ENCODE data around the gene MRPL38. TPM values are rescaled to one million over a fixed set of nuclear protein-coding genes. Genes with fewer than 3 reads are reported as not detected.

Gene MRPL38
- total RNA-seq, 1 experiment from 2014 or later: 108 TPM

GRCh38 chr17:75925103-75925502 is 20.4 kb upstream of the MRPL38 start:
- no peaks in the 10 kb centered on the region for H3K27me3 Mint-ChIP-seq (ENCODE audit: low read depth)
- Histone ChIP-seq H2BK15ac (ENCODE audit: low read depth, low read length) (no peak overlapping the region), H3K23ac (ENCODE audit: insufficient read length, low read depth, low read length) (no peak overlapping the region), H4K20me1 (ENCODE audit: control insufficient read depth, insufficient read depth, insufficient read length) (no peaks in the 10 kb centered on the region), H3K27ac (ENCODE audit: insufficient read length, low read depth, low read length) (no peak overlapping the region), H4K91ac (ENCODE audit: insufficient read length, low read depth, low read length) (no peak overlapping the region), H3K56ac (ENCODE audit: insufficient read length, low read depth, low read length) (no peak overlapping the region), H3K9me3 (ENCODE audit: control insufficient read depth, low read depth, low read length) (no peaks in the 10 kb centered on the region), H3K27me3 (ENCODE audit: insufficient read depth, low read length) (no peaks in the 10 kb centered on the region), H3K4me1 (ENCODE audit: insufficient read depth, low read length) (no peaks in the 10 kb centered on the region), H4K8ac (replicated peaks; ENCODE audit: insufficient read length, low read depth, low read length) (no peak overlapping the region), H4K5ac (ENCODE audit: insufficient read length, low read depth, low read length) (no peak overlapping the region), H2BK12ac (ENCODE audit: insufficient read length, low read depth, low read length) (no peak overlapping the region), H2AK5ac (ENCODE audit: insufficient read length, low read length) (no peak overlapping the region), H3K14ac (ENCODE audit: insufficient read depth, low read length) (no peak overlapping the region), H3K79me2 (ENCODE audit: insufficient read depth, low read length) (no peaks in the 10 kb centered on the region), H3K9ac (ENCODE audit: extremely low read depth, insufficient read length, low read length) (no peak overlapping the region), H2BK20ac (ENCODE audit: low read depth, low read length, poor library complexity, severe bottlenecking) (no peak overlapping the region), H3K18ac (ENCODE audit: insufficient read length, low read depth, low read length) (no peak overlapping the region), H3K23me2 (ENCODE audit: insufficient read length, low read depth, low read length, poor library complexity, severe bottlenecking) (no peaks in the 10 kb centered on the region), H3T11ph (ENCODE audit: low read length) (no peak overlapping the region), H3K4me2 (ENCODE audit: insufficient read depth, insufficient read length, low read length) (no peak overlapping the region), H2BK5ac (ENCODE audit: insufficient read length, low read length) (no peak overlapping the region), H3K4ac (ENCODE audit: low read depth, low read length) (no peak overlapping the region), H2AFZ (ENCODE audit: low read length) (no peak overlapping the region), H3K79me1 (ENCODE audit: insufficient read depth, low read depth, low read length, poor library complexity, severe bottlenecking) (no peaks in the 10 kb centered on the region), H2BK120ac (ENCODE audit: low read depth, low read length, poor library complexity, severe bottlenecking) (no peak overlapping the region)
- peak overlapping the region in 1 of 3 experiments; percentile 57; a peak in 1 of 7 replicates for H3K27ac Mint-ChIP-seq
- no peaks in the 10 kb centered on the region for H3K9me3 Mint-ChIP-seq
- TF ChIP-seq CTCF (conservative IDR thresholded peaks at IDR 0.05): no peak
- no CpG with 5 or more reads among the region's 11 CpGs for WGBS (ENCODE audit: extremely low coverage, insufficient read length, low lambda C conversion rate)
- no peak for DNase-seq
- no peak overlapping the region for H3K4me3 Mint-ChIP-seq
- peaks cover 2 to 20% (median 8%) of the 10 kb centered on the region in 3 experiments; a peak in 5 of 7 replicates for H3K36me3 Mint-ChIP-seq (ENCODE audit: insufficient read depth in 1 of 3, low read depth in 3 of 3)
- no peaks in the 10 kb centered on the region for H3K4me1 Mint-ChIP-seq
